ENCODE results near the gene CISH. TPM values are rescaled to one million over a fixed set of nuclear protein-coding genes. Genes with fewer than 3 reads are reported as not detected.

Gene CISH
- total and polyA plus RNA-seq, 9 of the 15 experiments (the other 6 are each of a cell fraction or from before 2014, with no cell fraction given) = 1.7 to 47.7 (median 18.3) TPM

- TF ChIP-seq HOXB6 (CRISPR knock-in tag; IDR thresholded peaks at IDR 0.05; ENCODE audit: borderline replicate concordance) (no peak), CBX8 (IDR thresholded peaks at IDR 0.05; ENCODE audit: borderline replicate concordance, extremely low read depth, low read depth, low read length, poor library complexity, severe bottlenecking) (no peak), HNRNPK (IDR thresholded peaks at IDR 0.05; ENCODE audit: low read depth, low read length, poor library complexity, severe bottlenecking) (peak; percentile 99), EWSR1 (IDR thresholded peaks at IDR 0.05; ENCODE audit: borderline replicate concordance, low read depth, partially characterized antibody) (no peak), MAZ (CRISPR knock-in tag; conservative IDR thresholded peaks at IDR 0.05 in 1 of 2, IDR thresholded peaks at IDR 0.05 in 1 of 2) (peak in 1 of 2 experiments; percentile 77; a peak in 2 of 4 replicates), ZNF324 (CRISPR knock-in tag; IDR thresholded peaks at IDR 0.05) (no peak), FOSL1 (tag; conservative IDR thresholded peaks at IDR 0.05) (no peak), ESRRA (IDR thresholded peaks at IDR 0.05; ENCODE audit: borderline replicate concordance, low read depth) (no peak; the same call in 1 of the 2 replicates), POLR2G (IDR thresholded peaks at IDR 0.05; ENCODE audit: low read depth, low read length) (peak; percentile 78), EGR1 (conservative IDR thresholded peaks at IDR 0.05) (no peak), ETV6 (IDR thresholded peaks at IDR 0.05; ENCODE audit: borderline replicate concordance in 1 of 2, low read depth in 2 of 2, low read length in 1 of 2) (no peak), ETV6 (CRISPR knock-in tag; IDR thresholded peaks at IDR 0.05; ENCODE audit: borderline replicate concordance) (no peak), SMARCA4 (IDR thresholded peaks at IDR 0.05) (no peak), TCF7 (IDR thresholded peaks at IDR 0.05; ENCODE audit: borderline replicate concordance) (no peak), ZNF717 (CRISPR knock-in tag; IDR thresholded peaks at IDR 0.05) (no peak), ZNF175 (CRISPR knock-in tag; IDR thresholded peaks at IDR 0.05; ENCODE audit: low read depth) (no peak), HIVEP1 (CRISPR knock-in tag; IDR thresholded peaks at IDR 0.05) (no peak), HDAC1 (IDR thresholded peaks at IDR 0.05) (peak in 1 of 2 experiments; percentile 31; a peak in 2 of 4 replicates), HMG20A (CRISPR knock-in tag; conservative IDR thresholded peaks at IDR 0.05) (no peak), ZFP91 (CRISPR knock-in tag; IDR thresholded peaks at IDR 0.05) (no peak)
- TF ChIP-seq, protein P1, sequence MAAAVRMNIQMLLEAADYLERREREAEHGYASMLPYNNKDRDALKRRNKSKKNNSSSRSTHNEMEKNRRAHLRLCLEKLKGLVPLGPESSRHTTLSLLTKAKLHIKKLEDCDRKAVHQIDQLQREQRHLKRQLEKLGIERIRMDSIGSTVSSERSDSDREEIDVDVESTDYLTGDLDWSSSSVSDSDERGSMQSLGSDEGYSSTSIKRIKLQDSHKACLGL (CRISPR knock-in tag; IDR thresholded peaks at IDR 0.05; ENCODE audit: borderline replicate concordance, poor library complexity, severe bottlenecking) = no peak
- TF ChIP-seq, protein P2, sequence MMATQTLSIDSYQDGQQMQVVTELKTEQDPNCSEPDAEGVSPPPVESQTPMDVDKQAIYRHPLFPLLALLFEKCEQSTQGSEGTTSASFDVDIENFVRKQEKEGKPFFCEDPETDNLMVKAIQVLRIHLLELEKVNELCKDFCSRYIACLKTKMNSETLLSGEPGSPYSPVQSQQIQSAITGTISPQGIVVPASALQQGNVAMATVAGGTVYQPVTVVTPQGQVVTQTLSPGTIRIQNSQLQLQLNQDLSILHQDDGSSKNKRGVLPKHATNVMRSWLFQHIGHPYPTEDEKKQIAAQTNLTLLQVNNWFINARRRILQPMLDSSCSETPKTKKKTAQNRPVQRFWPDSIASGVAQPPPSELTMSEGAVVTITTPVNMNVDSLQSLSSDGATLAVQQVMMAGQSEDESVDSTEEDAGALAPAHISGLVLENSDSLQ (IDR thresholded peaks at IDR 0.05) = no peak
- TF ChIP-seq, protein P3, sequence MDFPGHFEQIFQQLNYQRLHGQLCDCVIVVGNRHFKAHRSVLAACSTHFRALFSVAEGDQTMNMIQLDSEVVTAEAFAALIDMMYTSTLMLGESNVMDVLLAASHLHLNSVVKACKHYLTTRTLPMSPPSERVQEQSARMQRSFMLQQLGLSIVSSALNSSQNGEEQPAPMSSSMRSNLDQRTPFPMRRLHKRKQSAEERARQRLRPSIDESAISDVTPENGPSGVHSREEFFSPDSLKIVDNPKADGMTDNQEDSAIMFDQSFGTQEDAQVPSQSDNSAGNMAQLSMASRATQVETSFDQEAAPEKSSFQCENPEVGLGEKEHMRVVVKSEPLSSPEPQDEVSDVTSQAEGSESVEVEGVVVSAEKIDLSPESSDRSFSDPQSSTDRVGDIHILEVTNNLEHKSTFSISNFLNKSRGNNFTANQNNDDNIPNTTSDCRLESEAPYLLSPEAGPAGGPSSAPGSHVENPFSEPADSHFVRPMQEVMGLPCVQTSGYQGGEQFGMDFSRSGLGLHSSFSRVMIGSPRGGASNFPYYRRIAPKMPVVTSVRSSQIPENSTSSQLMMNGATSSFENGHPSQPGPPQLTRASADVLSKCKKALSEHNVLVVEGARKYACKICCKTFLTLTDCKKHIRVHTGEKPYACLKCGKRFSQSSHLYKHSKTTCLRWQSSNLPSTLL (IDR thresholded peaks at IDR 0.05) = no peak
These were observed 5.7 kb upstream of the CISH start, which contains the start of gene MAPKAPK3 (continued) for GRCh38 chr3:50617096-50617791.

All from K562 (cell line).